Hepatocyte (in vitro differentiated cells): ENCODE results near the gene FBXW5. TPM values are rescaled to one million over a fixed set of nuclear protein-coding genes. Genes with fewer than 3 reads are reported as not detected.

Experiments used
- DNase-seq: peaks from one replicate; pipeline ENCODE4 v3.0.0-alpha.2; 2016; ENCODE audit warnings: low spot score
- H2AFZ ChIP-seq: fragments of 200-600 bp; sonication (generic); 2 replicates; pipeline ENCODE4 v1.6.0; 2016; ENCODE audit warnings: antibody characterized with exemption, mild to moderate bottlenecking
- H3K27ac ChIP-seq: fragments of 200-600 bp; sonication (generic); 2 replicates; pipeline ENCODE4 v1.5.1; 2016; ENCODE audit warnings: mild to moderate bottlenecking
- H3K27me3 ChIP-seq: fragments of 200-600 bp; sonication (generic); 2 replicates; pipeline ENCODE4 v1.6.1; 2016
- H3K36me3 ChIP-seq: fragments of 200-600 bp; sonication (generic); replicated peaks from 2 replicates; pipeline ENCODE4 v1.5.1; 2016; ENCODE audit warnings: low read depth; ENCODE audit not compliant: insufficient read depth
- H3K4me1 ChIP-seq: fragments of 200-600 bp; sonication (generic); 2 replicates; pipeline ENCODE4 v1.5.1; 2016; ENCODE audit warnings: mild to moderate bottlenecking, moderate library complexity; ENCODE audit not compliant: insufficient read depth
- H3K4me2 ChIP-seq: fragments of 200-600 bp; sonication (generic); 2 replicates; pipeline ENCODE4 v1.6.0; 2016
- H3K4me3 ChIP-seq: fragments of 200-600 bp; sonication (generic); 2 replicates; pipeline ENCODE4 v1.5.1; 2016; ENCODE audit warnings: mild to moderate bottlenecking
- H3K79me2 ChIP-seq: fragments of 200-600 bp; sonication (generic); 2 replicates; pipeline ENCODE4 v1.6.0; 2017; ENCODE audit warnings: mild to moderate bottlenecking
- H3K9me2 ChIP-seq: fragments of 200-600 bp; sonication (generic); replicated peaks from 2 replicates; pipeline ENCODE4 v1.6.0; 2017; ENCODE audit warnings: mild to moderate bottlenecking; ENCODE audit not compliant: insufficient read depth
- H3K9me3 ChIP-seq: fragments of 200-600 bp; sonication (generic); 2 replicates; pipeline ENCODE4 v1.5.1; 2016; ENCODE audit warnings: low read depth, mild to moderate bottlenecking
- H4K20me1 ChIP-seq: fragments of 200-600 bp; sonication (generic); 2 replicates; pipeline ENCODE4 v1.6.0; 2016; ENCODE audit warnings: mild to moderate bottlenecking; ENCODE audit not compliant: insufficient read depth, poor library complexity, severe bottlenecking
- EZH2 ChIP-seq: fragments of 200-600 bp; sonication (generic); IDR thresholded peaks from 2 replicates; pipeline ENCODE4 v1.6.1; 2016; ENCODE audit warnings: antibody characterized with exemption, mild to moderate bottlenecking, borderline replicate concordance
- EZH2phosphoT487 ChIP-seq: fragments of 200-600 bp; sonication (generic); IDR thresholded peaks from one replicate; pipeline ENCODE4 v1.6.1; 2018; ENCODE audit warnings: antibody characterized with exemption, mild to moderate bottlenecking, low read depth, moderate library complexity; ENCODE audit not compliant: unreplicated experiment, severe bottlenecking
- WGBS: methylation state at CpG from one replicate; pipeline ENCODE4 v1.1.6; 2016; ENCODE audit warnings: low lambda C conversion rate; ENCODE audit errors: missing lambda C conversion rate; 5-methylcytosine and 5-hydroxymethylcytosine counted together
- polyA plus RNA-seq: library from polyadenylated mRNA; unstranded; fragments of >200 nt; fragmentation: Nextera tagmentation; extraction: Ambion mirVana; gene quantifications from 2 replicates; pipeline ENCODE4 v1.2.1, GENCODE V29; 2016
- total RNA-seq: library from RNA; depleted of rRNA; stranded (reverse); fragments of >200 nt; gene quantifications from 2 replicates; pipeline ENCODE4 v1.2.3, GENCODE V29; 2014
- TF ChIP-seq, protein P1 (sequence below): fragments of 200-600 bp; sonication (generic); IDR thresholded peaks from 2 replicates; pipeline ENCODE4 v1.5.1; 2016; ENCODE audit warnings: antibody characterized with exemption, mild to moderate bottlenecking; ENCODE audit not compliant: poor library complexity

Gene FBXW5
- total and polyA plus RNA-seq, 2 experiments from 2014 or later = 141 to 172 TPM

DNA sequence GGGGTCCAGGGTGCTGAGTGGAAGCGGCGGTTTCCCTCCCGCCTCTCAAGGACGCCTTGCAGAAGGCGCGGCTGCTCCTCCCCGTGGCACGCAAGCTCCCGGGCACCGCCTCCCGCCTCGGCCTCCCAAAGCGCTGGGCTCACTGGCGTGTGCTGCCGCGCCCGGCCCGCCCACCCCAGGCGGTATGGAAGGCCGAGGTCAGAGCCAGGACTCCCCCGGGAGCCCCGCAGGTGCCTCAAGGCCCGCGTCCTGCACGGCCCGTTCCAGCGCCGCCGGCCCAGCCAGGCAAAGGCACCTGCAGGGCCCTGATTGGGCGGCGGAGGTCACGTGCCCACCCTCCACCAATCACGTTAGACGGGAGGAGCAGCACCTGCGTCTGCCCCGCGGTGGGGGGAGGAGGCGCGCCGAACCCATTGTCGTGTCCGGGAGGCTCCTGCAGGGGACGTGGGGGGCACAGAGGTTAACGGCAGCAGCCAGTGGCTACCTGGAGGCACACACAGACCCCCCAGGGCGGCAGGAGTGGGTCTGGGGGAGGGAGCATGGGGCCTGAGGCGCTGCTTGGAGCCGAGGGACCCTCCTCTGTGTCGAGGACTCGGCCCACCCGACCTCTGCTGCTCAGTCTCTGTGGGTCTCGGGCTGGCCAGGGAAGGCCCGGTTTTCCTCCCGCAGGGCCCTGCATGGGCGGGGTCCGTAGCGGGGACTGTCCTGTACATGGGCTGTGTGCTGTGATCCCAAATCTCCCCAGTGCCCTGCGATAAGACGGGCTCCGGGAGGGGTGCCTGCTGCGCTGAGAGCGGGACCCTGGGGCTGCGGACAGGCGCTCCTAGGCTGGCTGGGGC lies 5.5 kb upstream of the FBXW5 start:
- Histone ChIP-seq H3K9me2 (no peaks in the 10 kb centered on the region), H3K36me3 (no peaks in the 10 kb centered on the region), H2AFZ (no peak overlapping the region), H3K4me2 (peak overlapping the region; percentile 94), H3K27me3 (no peaks in the 10 kb centered on the region), H3K4me3 (peak overlapping the region; percentile 62), H3K9me3 (no peaks in the 10 kb centered on the region), H3K4me1 (peaks cover 9% of the 10 kb centered on the region), H3K27ac (peak overlapping the region; percentile 98), H3K79me2 (peaks cover 3% of the 10 kb centered on the region), H4K20me1 (no peaks in the 10 kb centered on the region)
- DNase-seq = peak; percentile 96
- 10% methylated on average over 28 of the region's 63 CpGs for WGBS
- no peak for TF ChIP-seq EZH2
- TF ChIP-seq, protein P1, sequence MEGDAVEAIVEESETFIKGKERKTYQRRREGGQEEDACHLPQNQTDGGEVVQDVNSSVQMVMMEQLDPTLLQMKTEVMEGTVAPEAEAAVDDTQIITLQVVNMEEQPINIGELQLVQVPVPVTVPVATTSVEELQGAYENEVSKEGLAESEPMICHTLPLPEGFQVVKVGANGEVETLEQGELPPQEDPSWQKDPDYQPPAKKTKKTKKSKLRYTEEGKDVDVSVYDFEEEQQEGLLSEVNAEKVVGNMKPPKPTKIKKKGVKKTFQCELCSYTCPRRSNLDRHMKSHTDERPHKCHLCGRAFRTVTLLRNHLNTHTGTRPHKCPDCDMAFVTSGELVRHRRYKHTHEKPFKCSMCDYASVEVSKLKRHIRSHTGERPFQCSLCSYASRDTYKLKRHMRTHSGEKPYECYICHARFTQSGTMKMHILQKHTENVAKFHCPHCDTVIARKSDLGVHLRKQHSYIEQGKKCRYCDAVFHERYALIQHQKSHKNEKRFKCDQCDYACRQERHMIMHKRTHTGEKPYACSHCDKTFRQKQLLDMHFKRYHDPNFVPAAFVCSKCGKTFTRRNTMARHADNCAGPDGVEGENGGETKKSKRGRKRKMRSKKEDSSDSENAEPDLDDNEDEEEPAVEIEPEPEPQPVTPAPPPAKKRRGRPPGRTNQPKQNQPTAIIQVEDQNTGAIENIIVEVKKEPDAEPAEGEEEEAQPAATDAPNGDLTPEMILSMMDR = no peak
- TF ChIP-seq EZH2phosphoT487 = no peak

DNA sequence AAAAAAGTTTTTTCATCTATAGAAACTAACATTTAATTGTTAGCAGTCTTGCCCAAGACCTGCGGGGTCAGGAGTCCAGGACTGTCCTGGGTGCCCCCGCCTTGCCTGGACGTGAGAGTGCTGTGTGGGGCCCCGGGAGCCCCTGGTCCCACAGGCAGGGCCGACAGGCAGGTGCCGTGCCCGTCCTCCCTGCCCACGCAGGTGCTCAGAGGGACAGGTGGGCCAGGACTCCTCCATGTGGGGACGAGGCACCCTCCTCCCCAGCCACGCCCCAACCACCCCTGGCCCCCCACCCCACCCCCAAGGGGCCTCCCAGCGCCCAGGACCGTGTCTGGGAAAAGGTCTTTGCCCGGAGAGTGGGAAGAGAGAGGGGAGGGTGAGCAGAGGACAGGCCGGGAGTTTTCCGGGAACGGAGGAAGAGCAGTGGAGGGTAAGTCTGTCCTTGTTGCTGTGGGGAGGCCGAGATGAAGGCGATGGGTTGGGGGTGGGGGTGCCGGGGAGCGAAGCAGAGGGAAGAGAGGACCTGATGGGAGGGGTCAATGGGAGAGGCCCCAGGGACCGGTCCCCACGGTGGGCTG lies 4.8 kb upstream of the FBXW5 start:
- H3K27me3 ChIP-seq = no peaks in the 10 kb centered on the region
- peak overlapping the region; percentile 98 for H3K27ac ChIP-seq
- H3K9me3 ChIP-seq = no peaks in the 10 kb centered on the region
- H3K9me2 ChIP-seq = no peaks in the 10 kb centered on the region
- H3K4me3 ChIP-seq = peak overlapping the region; percentile 15
- H3K79me2 ChIP-seq = peaks cover 3% of the 10 kb centered on the region
- 17% methylated on average over 15 of the region's 22 CpGs for WGBS
- no peak overlapping the region for H2AFZ ChIP-seq
- H3K4me1 ChIP-seq = peaks cover 12% of the 10 kb centered on the region
- TF ChIP-seq EZH2 (no peak), EZH2phosphoT487 (no peak)
- TF ChIP-seq, protein P1 = no peak
- H3K36me3 ChIP-seq = no peaks in the 10 kb centered on the region
- H3K4me2 ChIP-seq = peak overlapping the region; percentile 94
- no peaks in the 10 kb centered on the region for H4K20me1 ChIP-seq
- peak; percentile 66 for DNase-seq

DNA sequence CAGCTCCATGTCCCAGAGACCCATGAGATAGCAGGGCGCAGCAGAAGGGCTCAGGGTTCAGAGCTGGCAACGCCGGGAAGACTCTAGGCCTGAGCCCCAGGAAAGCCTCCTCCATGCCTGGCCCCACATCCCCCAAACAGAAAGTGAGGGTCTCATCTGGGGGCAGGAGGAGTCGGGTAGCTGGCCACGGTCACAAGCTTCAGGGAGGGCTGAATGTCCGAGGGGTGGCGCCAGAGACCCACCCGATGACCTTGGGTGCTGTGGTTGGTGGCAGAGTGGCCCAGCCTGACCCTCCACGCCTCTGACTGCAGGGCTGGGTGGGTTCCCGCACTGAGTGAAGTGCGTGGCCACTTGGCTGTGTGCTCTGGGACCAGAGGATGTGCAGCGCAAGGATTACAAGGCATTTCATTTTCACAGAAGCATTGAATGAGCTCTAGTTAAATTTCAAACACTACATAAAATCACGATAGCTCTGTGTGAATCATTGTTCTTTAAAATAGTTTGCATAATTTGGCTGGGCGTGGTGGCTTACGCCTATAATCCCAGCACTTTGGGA lies 3.5 kb upstream of the FBXW5 start:
- Histone ChIP-seq H3K27ac (peak overlapping the region; percentile 98), H3K4me2 (no peak overlapping the region)

More for the DNA sequence above, 3.5 kb upstream of the FBXW5 start:
- no peak overlapping the region for H3K4me3 ChIP-seq
- 50% methylated on average over 15 of the region's 15 CpGs for WGBS
- H3K9me3 ChIP-seq = no peaks in the 10 kb centered on the region
- H4K20me1 ChIP-seq = peaks cover 4% of the 10 kb centered on the region
- no peaks in the 10 kb centered on the region for H3K27me3 ChIP-seq
- H2AFZ ChIP-seq = no peak overlapping the region
- TF ChIP-seq EZH2phosphoT487 (no peak), EZH2 (no peak)
- TF ChIP-seq, protein P1 = peak; percentile 44
- no peaks in the 10 kb centered on the region for H3K36me3 ChIP-seq
- peaks cover 17% of the 10 kb centered on the region for H3K4me1 ChIP-seq
- DNase-seq = peak; percentile 58
- no peaks in the 10 kb centered on the region for H3K9me2 ChIP-seq
- peaks cover 13% of the 10 kb centered on the region for H3K79me2 ChIP-seq
